H1 (cell line): ENCODE data around the gene P4HA3. TPM values are rescaled to one million over a fixed set of nuclear protein-coding genes. Genes with fewer than 3 reads are reported as not detected.

Experiments used
- CTCF ChIA-PET: fragments of 300-600 bp; sonication (Branson Sonifier 250); formaldehyde crosslinking; loops from one replicate; lab custom pipeline; 2021; ENCODE audit not compliant: partially characterized antibody; lab: Charles Lee
- POLR2A ChIA-PET: fragments of 300-600 bp; sonication (Branson Sonifier 250); formaldehyde crosslinking; loops from one replicate; lab custom pipeline; 2021; ENCODE audit warnings: inconsistent platforms; ENCODE audit not compliant: partially characterized antibody; lab: Charles Lee
- DNase-seq, 2 experiments: peaks; one replicate each; pipeline versions ENCODE4 v3.0.0 to v3.0.0-alpha.2; 2010 to 2022; ENCODE audit warnings: low spot score in 2 of 2, low read depth in 1 of 2, mixed read lengths in 1 of 2
- FAIRE-seq: peaks from 2 replicates; lab custom pipeline; 2011; peaks lifted over from hg19 to GRCh38; lab: Jason Lieb, UNC
- H2AFZ ChIP-seq: 2 replicates; pipeline ENCODE4 v1.8.1; 2012; ENCODE audit warnings: low read length, inconsistent platforms
- H2AK5ac ChIP-seq: 2 replicates; pipeline ENCODE4 v1.6.1; 2013; ENCODE audit warnings: low read depth, low read length
- H2BK120ac ChIP-seq: replicated peaks from 2 replicates; pipeline ENCODE3; 2013; ENCODE audit warnings: low read depth, low read length, inconsistent platforms
- H2BK12ac ChIP-seq: 2 replicates; pipeline ENCODE4 v1.6.1; 2013; ENCODE audit warnings: low read depth, low read length
- H2BK15ac ChIP-seq: 2 replicates; pipeline ENCODE4 v1.6.1; 2013; ENCODE audit warnings: low read length
- H2BK20ac ChIP-seq: 2 replicates; pipeline ENCODE4 v1.6.1; 2013; ENCODE audit warnings: low read length
- H2BK5ac ChIP-seq: 2 replicates; pipeline ENCODE4 v1.6.1; 2013; ENCODE audit warnings: low read depth, low read length
- H3K14ac ChIP-seq: 2 replicates; pipeline ENCODE4 v1.6.1; 2013; ENCODE audit warnings: inconsistent platforms; ENCODE audit not compliant: insufficient read length
- H3K18ac ChIP-seq: 2 replicates; pipeline ENCODE4 v1.6.1; 2013; ENCODE audit warnings: low read length; ENCODE audit errors: extremely low read depth
- H3K23ac ChIP-seq: 2 replicates; pipeline ENCODE4 v1.6.1; 2013; ENCODE audit warnings: inconsistent platforms; ENCODE audit not compliant: insufficient read length
- H3K23me2 ChIP-seq: 2 replicates; pipeline ENCODE4 v1.6.1; 2013; ENCODE audit warnings: low read depth, low read length
- H3K27ac ChIP-seq: 2 replicates; pipeline ENCODE4 v1.6.1; 2011; ENCODE audit warnings: low read depth, low read length, inconsistent platforms
- H3K27me3 ChIP-seq, 4 experiments: replicated peaks in 1 of 4; 1 replicate in 1 of 4; 2 replicates in 3 of 4; pipeline versions ENCODE4 v1.6.1 to v1.8.1; 2011 to 2013; ENCODE audit warnings: low read length in 3 of 4, mild to moderate bottlenecking in 3 of 4, inconsistent platforms in 2 of 4, mixed read lengths in 2 of 4, moderate library complexity in 1 of 4; ENCODE audit not compliant: control insufficient read depth in 3 of 4, insufficient read depth in 3 of 4; ENCODE audit errors: extremely low read depth in 1 of 4
- H3K36me3 ChIP-seq, 4 experiments: 2 replicates each; pipeline versions ENCODE4 v1.6.1 to v1.8.1; 2011 to 2013; ENCODE audit warnings: mild to moderate bottlenecking in 4 of 4, low read length in 3 of 4, moderate library complexity in 2 of 4, control low read depth in 1 of 4, inconsistent platforms in 1 of 4; ENCODE audit not compliant: insufficient read depth in 4 of 4, control insufficient read depth in 2 of 4
- H3K4ac ChIP-seq: replicated peaks from 2 replicates; pipeline ENCODE3; 2013; ENCODE audit warnings: low read length, low read depth, mixed read lengths, inconsistent platforms; ENCODE audit not compliant: insufficient read length
- H3K4me1 ChIP-seq, 4 experiments: replicated peaks in 1 of 4; 1 replicate in 1 of 4; 2 replicates in 3 of 4; pipeline versions ENCODE4 v1.6.1 to v1.8.1; 2011 to 2013; ENCODE audit warnings: low read length in 3 of 4, inconsistent platforms in 2 of 4, mixed read lengths in 1 of 4; ENCODE audit not compliant: insufficient read depth in 4 of 4, control insufficient read depth in 3 of 4
- H3K4me2 ChIP-seq, 2 experiments: 2 replicates each; pipeline versions ENCODE4 v1.6.1 to v1.8.1; 2011 to 2013; ENCODE audit warnings: low read depth in 2 of 2, low read length in 2 of 2, control low read depth in 1 of 2, inconsistent platforms in 1 of 2, mild to moderate bottlenecking in 1 of 2; ENCODE audit not compliant: insufficient read depth in 1 of 2
- H3K4me3 ChIP-seq, 4 experiments: fragments of 200-600, 300-600 bp in 1 of 4; sonication (generic), shearing (Covaris generic), sonication (Bioruptor Twin) in 1 of 4; 2 replicates each; pipeline versions ENCODE4 v1.5.1 to v1.8.1; 2011 to 2016; ENCODE audit warnings: low read length in 4 of 4, low read depth in 3 of 4, control low read depth in 2 of 4, inconsistent platforms in 2 of 4, mild to moderate bottlenecking in 2 of 4, mixed read lengths in 1 of 4, moderate library complexity in 1 of 4; ENCODE audit not compliant: insufficient read depth in 2 of 4; ENCODE audit errors: extremely low read depth in 1 of 4
- H3K56ac ChIP-seq: replicated peaks from 2 replicates; pipeline ENCODE3; 2013; ENCODE audit warnings: low read depth, mild to moderate bottlenecking, mixed read lengths, low read length, inconsistent platforms; ENCODE audit not compliant: insufficient read length
- H3K79me1 ChIP-seq: 2 replicates; pipeline ENCODE4 v1.6.1; 2013; ENCODE audit warnings: low read depth, low read length, control low read depth
- H3K79me2 ChIP-seq, 2 experiments: 2 replicates each; pipeline versions ENCODE4 v1.6.1 to v1.8.1; 2012 to 2013; ENCODE audit warnings: low read length in 2 of 2, mild to moderate bottlenecking in 2 of 2, inconsistent platforms in 1 of 2; ENCODE audit not compliant: insufficient read depth in 2 of 2, control insufficient read depth in 1 of 2
- H3K9ac ChIP-seq, 4 experiments: replicated peaks in 1 of 4; 1 replicate in 1 of 4; 2 replicates in 3 of 4; pipeline versions ENCODE4 v1.6.1 to v1.8.1; 2011 to 2013; ENCODE audit warnings: low read depth in 3 of 4, low read length in 3 of 4, control low read depth in 2 of 4, mild to moderate bottlenecking in 2 of 4, moderate library complexity in 2 of 4, inconsistent platforms in 1 of 4; ENCODE audit errors: extremely low read depth in 1 of 4
- H3K9me3 ChIP-seq, 2 experiments: 2 replicates each; pipeline versions ENCODE4 v1.6.1 to v1.8.1; 2012 to 2013; ENCODE audit warnings: mild to moderate bottlenecking in 2 of 2, moderate library complexity in 2 of 2, control low read depth in 1 of 2, inconsistent platforms in 1 of 2, low read depth in 1 of 2, low read length in 1 of 2, mixed read lengths in 1 of 2; ENCODE audit not compliant: insufficient read depth in 2 of 2
- H4K20me1 ChIP-seq, 2 experiments: replicated peaks in 1 of 2; 2 replicates each; pipeline versions ENCODE3 to v1.8.1; 2011 to 2013; ENCODE audit warnings: inconsistent platforms in 2 of 2, low read length in 2 of 2, mild to moderate bottlenecking in 1 of 2; ENCODE audit not compliant: insufficient read depth in 2 of 2, control insufficient read depth in 1 of 2
- H4K5ac ChIP-seq: 2 replicates; pipeline ENCODE4 v1.6.1; 2013; ENCODE audit warnings: low read length, low read depth, mixed read lengths, inconsistent platforms; ENCODE audit not compliant: insufficient read length
- H4K8ac ChIP-seq: 2 replicates; pipeline ENCODE4 v1.8.0; 2013; ENCODE audit warnings: mild to moderate bottlenecking, moderate library complexity, low read length, inconsistent platforms; ENCODE audit not compliant: insufficient read depth; ENCODE audit errors: extremely low read depth
- H4K91ac ChIP-seq: replicated peaks from 2 replicates; pipeline ENCODE3; 2013; ENCODE audit warnings: low read length, mixed read lengths, inconsistent platforms; ENCODE audit not compliant: insufficient read length
- CEBPB ChIP-seq: IDR thresholded peaks from 2 replicates; pipeline ENCODE4 v1.6.1; 2012; ENCODE audit warnings: low read depth, low read length
- CHD2 ChIP-seq: IDR thresholded peaks from 2 replicates; pipeline ENCODE4 v1.6.1; 2012; ENCODE audit warnings: low read length, improper control_type of control experiment
- CREB1 ChIP-seq: IDR thresholded peaks from 2 replicates; pipeline ENCODE4 v1.6.1; 2012; ENCODE audit warnings: inconsistent platforms
- CTBP2 ChIP-seq: IDR thresholded peaks from 2 replicates; pipeline ENCODE4 v1.7.0; 2011; ENCODE audit warnings: borderline replicate concordance, mild to moderate bottlenecking, moderate library complexity, mixed read lengths, low read length; ENCODE audit not compliant: insufficient read depth, insufficient read length
- FOSL1 ChIP-seq: IDR thresholded peaks from 2 replicates; pipeline ENCODE4 v1.6.1; 2011; ENCODE audit warnings: mild to moderate bottlenecking, low read depth, low read length, moderate library complexity; ENCODE audit not compliant: insufficient read depth
- HDAC6 ChIP-seq: IDR thresholded peaks from one replicate; pipeline ENCODE4 v1.7.1; 2012; ENCODE audit warnings: low read depth, mild to moderate bottlenecking, inconsistent platforms, low read length, moderate library complexity
- POU5F1 ChIP-seq: IDR thresholded peaks from 2 replicates; pipeline ENCODE4 v1.6.1; 2011; ENCODE audit warnings: low read depth, mild to moderate bottlenecking, low read length, moderate library complexity
- RAD21 ChIP-seq, 2 experiments: IDR thresholded peaks in 1 of 2; conservative IDR thresholded peaks in 1 of 2; 2 replicates each; pipeline ENCODE4 v1.6.1; 2011; ENCODE audit warnings: low read depth in 2 of 2, low read length in 2 of 2, improper control_type of control experiment in 1 of 2, inconsistent platforms in 1 of 2, mild to moderate bottlenecking in 1 of 2, moderate library complexity in 1 of 2
- RBBP5 ChIP-seq: IDR thresholded peaks from 2 replicates; pipeline ENCODE4 v1.7.1; 2012; ENCODE audit warnings: low read depth, mild to moderate bottlenecking, inconsistent platforms, low read length, moderate library complexity, borderline replicate concordance
- RFX5 ChIP-seq: IDR thresholded peaks from 2 replicates; pipeline ENCODE4 v1.6.1; 2011; ENCODE audit warnings: low read depth, low read length, improper control_type of control experiment, borderline replicate concordance
- SP1 ChIP-seq: IDR thresholded peaks from 2 replicates; pipeline ENCODE4 v1.6.1; 2011; ENCODE audit warnings: low read depth, low read length
- SP2 ChIP-seq: IDR thresholded peaks from 2 replicates; pipeline ENCODE4 v1.6.1; 2012; ENCODE audit warnings: mild to moderate bottlenecking, low read length, inconsistent platforms
- TAF1 ChIP-seq: IDR thresholded peaks from 2 replicates; pipeline ENCODE4 v1.6.1; 2011; ENCODE audit warnings: mild to moderate bottlenecking, low read depth, low read length
- ZNF274 ChIP-seq: IDR thresholded peaks from 2 replicates; pipeline ENCODE4 v1.7.0; 2012; ENCODE audit warnings: low read length, borderline replicate concordance; ENCODE audit errors: extremely low read depth
- WGBS, 2 experiments: shearing (Covaris generic) in 1 of 2; methylation state at CpG; one replicate each; pipeline versions ENCODE4 v1.1.6 to v1.1.7; 2013 to 2015; ENCODE audit warnings: low lambda C conversion rate in 2 of 2, mixed read lengths in 2 of 2, inconsistent platforms in 1 of 2, low coverage in 1 of 2, missing lambda C conversion rate in 1 of 2; ENCODE audit not compliant: insufficient replicate concordance in 2 of 2, insufficient coverage in 1 of 2, insufficient read length in 1 of 2; ENCODE audit errors: extremely low coverage in 1 of 2, missing lambda C conversion rate in 1 of 2; 5-methylcytosine and 5-hydroxymethylcytosine counted together
- polyA plus RNA-seq, 7 experiments: library from polyadenylated mRNA; depleted of rRNA in 3 of 7; stranded (reverse) in 5 of 7; unstranded in 2 of 7; fragments of >200 nt in 5 of 7; fragments of 200-250 nt in 2 of 7; gene quantifications; 1 replicate in 5 of 7; 2 replicates in 1 of 7; 4 replicates in 1 of 7; pipeline versions ENCODE4 v1.2.1 to v1.2.3, GENCODE V29; 2011 to 2013; ENCODE audit warnings: missing spikeins in 2 of 7, mixed read lengths in 2 of 7
- total RNA-seq: library from RNA; stranded (reverse); fragmentation: NEBNext Ultra II Directional; extraction: Animal tissue kit (Norgen Biotek cat#: 25700); gene quantifications from 2 replicates; pipeline ENCODE4 v1.2.1, GENCODE V29; 2021
- TF ChIP-seq, protein P1 (sequence below): IDR thresholded peaks from 2 replicates; pipeline ENCODE4 v1.6.1; 2012; ENCODE audit warnings: inconsistent platforms

The P4HA3 gene
- total and polyA plus RNA-seq, 2 of the 8 experiments (the other 6 are each of a cell fraction or from before 2014, with no cell fraction given) = 0.06 TPM; not detected in 1

DNA sequence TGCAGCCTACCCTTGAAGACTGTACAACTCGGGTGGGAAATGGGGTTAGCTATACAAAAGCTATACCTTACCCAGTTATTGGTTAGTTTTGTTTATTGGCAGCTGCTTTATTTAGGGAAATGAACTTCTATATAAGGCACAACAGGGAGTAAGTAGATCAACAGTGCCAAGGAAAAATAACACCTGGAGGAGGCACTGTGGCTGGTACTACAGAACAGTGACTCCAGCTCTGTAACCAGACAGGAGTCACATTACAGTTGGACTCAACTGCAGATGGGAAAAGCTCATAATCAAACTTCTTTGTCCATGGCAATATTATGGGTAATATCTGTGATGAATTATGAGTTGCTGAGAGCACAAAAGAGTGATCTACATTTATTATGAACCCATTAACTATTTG, 14.0 kb downstream of the P4HA3 start:
- H3K4me3 ChIP-seq = no peak overlapping the region
- no peak overlapping the region for H4K8ac ChIP-seq
- no peak overlapping the region for H2BK5ac ChIP-seq
- H2BK12ac ChIP-seq = no peak overlapping the region
- H2BK15ac ChIP-seq = no peak overlapping the region
- no peaks in the 10 kb centered on the region for H3K79me1 ChIP-seq
- no peaks in the 10 kb centered on the region for H3K4me1 ChIP-seq
- H3K14ac ChIP-seq = no peak overlapping the region
- H3K9ac ChIP-seq = no peak overlapping the region
- no peak for DNase-seq
- H3K4me2 ChIP-seq = no peak overlapping the region
- H3K56ac ChIP-seq = no peak overlapping the region
- ChIA-PET POLR2A (no interaction called here), CTCF (interaction anchor here (0.6 to 1.4 kb wide), 5 partner anchors 11 to 156 kb away, joined by 3 to 9 read pairs (median 4); no protein-coding TSS in a partner anchor)
- H3K79me2 ChIP-seq = no peaks in the 10 kb centered on the region
- no peak overlapping the region for H3K23ac ChIP-seq
- no peak overlapping the region for H3K27ac ChIP-seq
- H3K27me3 ChIP-seq = no peaks in the 10 kb centered on the region
- no peak overlapping the region for H2BK120ac ChIP-seq
- 78% methylated on average over 1 of the region's 1 CpG; no CpG with 5 or more reads in 1 of the 2 experiments for WGBS, 2 experiments
- no peaks in the 10 kb centered on the region for H3K9me3 ChIP-seq
- no peak overlapping the region for H3K4ac ChIP-seq
- no peak overlapping the region for H2BK20ac ChIP-seq
- H2AK5ac ChIP-seq = no peak overlapping the region
- H4K91ac ChIP-seq = no peak overlapping the region
- no peak for FAIRE-seq
- no peaks in the 10 kb centered on the region for H3K23me2 ChIP-seq
- H3K36me3 ChIP-seq = no peaks in the 10 kb centered on the region
- no peak overlapping the region for H3K18ac ChIP-seq
- H4K5ac ChIP-seq = no peak overlapping the region
- H2AFZ ChIP-seq = no peak overlapping the region
- H4K20me1 ChIP-seq = no peaks in the 10 kb centered on the region
- TF ChIP-seq CHD2 = no peak
- no peak for TF ChIP-seq ZNF274
- TF ChIP-seq SP1 = no peak
- TF ChIP-seq CREB1 = no peak
- no peak for TF ChIP-seq POU5F1
- no peak for TF ChIP-seq RAD21 (IDR thresholded peaks at IDR 0.05 in 1 of 2, conservative IDR thresholded peaks at IDR 0.05 in 1 of 2; ENCODE audit: low read depth in 2 of 2, low read length in 2 of 2)
- no peak for TF ChIP-seq CTBP2
- no peak for TF ChIP-seq CEBPB
- TF ChIP-seq FOSL1 = no peak
- TF ChIP-seq, protein P1, sequence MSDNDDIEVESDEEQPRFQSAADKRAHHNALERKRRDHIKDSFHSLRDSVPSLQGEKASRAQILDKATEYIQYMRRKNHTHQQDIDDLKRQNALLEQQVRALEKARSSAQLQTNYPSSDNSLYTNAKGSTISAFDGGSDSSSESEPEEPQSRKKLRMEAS = no peak
- TF ChIP-seq HDAC6 = no peak
- TF ChIP-seq SP2 = no peak
- TF ChIP-seq TAF1 = no peak
- no peak for TF ChIP-seq RFX5
- TF ChIP-seq RBBP5 = no peak
